Mesenchymal stem cell (in vitro differentiated cells and primary cell): ENCODE data around the gene MAPK8.

Experiments
- DNase-seq: peaks from one replicate; pipeline ENCODE4 v3.0.0-alpha.2; 2013
- H2AFZ ChIP-seq: one replicate; pipeline ENCODE4 v1.6.1; 2013; ENCODE audit warnings: low read depth, mild to moderate bottlenecking, control low read depth, inconsistent platforms, low read length, moderate library complexity
- H2AK5ac ChIP-seq: 2 replicates; pipeline ENCODE4 v1.6.1; 2013; ENCODE audit warnings: low read length, moderate library complexity, mild to moderate bottlenecking, inconsistent platforms; ENCODE audit not compliant: severe bottlenecking
- H2BK120ac ChIP-seq: one replicate; pipeline ENCODE4 v1.6.1; 2013; ENCODE audit warnings: low read depth, mild to moderate bottlenecking, inconsistent platforms, low read length, moderate library complexity
- H2BK12ac ChIP-seq, 2 experiments: one replicate each; pipeline ENCODE4 v1.6.1; 2013; ENCODE audit warnings: inconsistent platforms in 2 of 2, low read length in 2 of 2, mild to moderate bottlenecking in 2 of 2, moderate library complexity in 2 of 2, control low read depth in 1 of 2
- H2BK15ac ChIP-seq: one replicate; pipeline ENCODE4 v1.6.1; 2013; ENCODE audit warnings: mild to moderate bottlenecking, low read depth, inconsistent platforms; ENCODE audit not compliant: poor library complexity, severe bottlenecking
- H2BK5ac ChIP-seq: 2 replicates; pipeline ENCODE4 v1.6.1; 2013; ENCODE audit warnings: low read depth, mild to moderate bottlenecking, low read length, control low read depth, inconsistent platforms; ENCODE audit not compliant: poor library complexity, severe bottlenecking
- H3K14ac ChIP-seq, 2 experiments: one replicate each; pipeline ENCODE4 v1.6.1; 2013; ENCODE audit warnings: inconsistent platforms in 2 of 2, low read length in 2 of 2, control low read depth in 1 of 2, mild to moderate bottlenecking in 1 of 2, moderate library complexity in 1 of 2
- H3K18ac ChIP-seq, 2 experiments: one replicate each; pipeline ENCODE4 v1.6.1; 2013; ENCODE audit warnings: inconsistent platforms in 2 of 2, low read length in 2 of 2, control low read depth in 1 of 2, low read depth in 1 of 2, mild to moderate bottlenecking in 1 of 2
- H3K23ac ChIP-seq, 2 experiments: one replicate each; pipeline ENCODE4 v1.6.1; 2013; ENCODE audit warnings: inconsistent platforms in 2 of 2, low read length in 2 of 2, mild to moderate bottlenecking in 2 of 2, moderate library complexity in 2 of 2, control low read depth in 1 of 2
- H3K27ac ChIP-seq: 2 replicates; pipeline ENCODE4 v1.5.1; 2013; ENCODE audit warnings: mild to moderate bottlenecking, moderate library complexity, low read length, control low read depth, inconsistent platforms; ENCODE audit not compliant: poor library complexity, severe bottlenecking
- H3K27me3 ChIP-seq, 2 experiments: 2 replicates each; pipeline versions ENCODE4 v1.6.1 to v1.7.0; 2013; ENCODE audit warnings: low read length in 2 of 2, mild to moderate bottlenecking in 2 of 2, moderate library complexity in 2 of 2, control low read depth in 1 of 2, inconsistent platforms in 1 of 2; ENCODE audit not compliant: control insufficient read depth in 1 of 2, insufficient read depth in 1 of 2
- H3K36me3 ChIP-seq, 2 experiments: 2 replicates each; pipeline versions ENCODE4 v1.6.1 to v1.7.0; 2013; ENCODE audit warnings: low read length in 2 of 2, control low read depth in 1 of 2, inconsistent platforms in 1 of 2, low read depth in 1 of 2, mild to moderate bottlenecking in 1 of 2; ENCODE audit not compliant: insufficient read depth in 2 of 2, control insufficient read depth in 1 of 2
- H3K4ac ChIP-seq, 2 experiments: one replicate each; pipeline ENCODE4 v1.6.1; 2013; ENCODE audit warnings: inconsistent platforms in 2 of 2, low read length in 2 of 2, mild to moderate bottlenecking in 2 of 2, moderate library complexity in 2 of 2, control low read depth in 1 of 2, low read depth in 1 of 2
- H3K4me1 ChIP-seq: 2 replicates; pipeline ENCODE4 v1.6.1; 2013; ENCODE audit warnings: low read depth, low read length, control low read depth; ENCODE audit not compliant: control insufficient read depth, insufficient read depth
- H3K4me2 ChIP-seq: 2 replicates; pipeline ENCODE4 v1.6.1; 2013; ENCODE audit warnings: low read length, mild to moderate bottlenecking, inconsistent platforms; ENCODE audit not compliant: poor library complexity, severe bottlenecking
- H3K4me3 ChIP-seq, 2 experiments: 2 replicates each; pipeline versions ENCODE4 v1.5.1 to v1.7.0; 2013; ENCODE audit warnings: low read length in 2 of 2, mild to moderate bottlenecking in 2 of 2, control low read depth in 1 of 2, low read depth in 1 of 2; ENCODE audit not compliant: insufficient read depth in 1 of 2
- H3K79me1 ChIP-seq: replicated peaks from 2 replicates; pipeline ENCODE4 v1.6.1; 2013; ENCODE audit warnings: mild to moderate bottlenecking, control low read depth, low read length, inconsistent platforms; ENCODE audit not compliant: poor library complexity, severe bottlenecking
- H3K9ac ChIP-seq: 2 replicates; pipeline ENCODE4 v1.7.0; 2013; ENCODE audit warnings: mild to moderate bottlenecking, low read length, moderate library complexity
- H3K9me3 ChIP-seq: 2 replicates; pipeline ENCODE4 v1.7.0; 2013; ENCODE audit warnings: mild to moderate bottlenecking, low read length; ENCODE audit not compliant: control insufficient read depth
- H4K8ac ChIP-seq: one replicate; pipeline ENCODE4 v1.6.1; 2013; ENCODE audit warnings: inconsistent platforms, mild to moderate bottlenecking, low read length, moderate library complexity
- H4K91ac ChIP-seq: one replicate; pipeline ENCODE4 v1.6.1; 2013; ENCODE audit warnings: mild to moderate bottlenecking, low read length, inconsistent platforms
- WGBS: methylation state at CpG from one replicate; pipeline ENCODE4 v1.1.7; 2013; ENCODE audit warnings: mixed read lengths; 5-methylcytosine and 5-hydroxymethylcytosine counted together

MAPK8 gene

GRCh38 chr10:48324580-48324979 lies 18.1 kb downstream of the MAPK8 start:
- Histone ChIP-seq H3K9me3 (no peaks in the 10 kb centered on the region), H3K9ac (no peak overlapping the region), H3K14ac (no peak overlapping the region), H4K91ac (no peak overlapping the region), H2BK15ac (no peak overlapping the region), H3K27me3 (no peaks in the 10 kb centered on the region), H2AFZ (no peak overlapping the region), H2BK120ac (no peak overlapping the region), H3K36me3 (no peaks in the 10 kb centered on the region), H3K18ac (no peak overlapping the region), H3K4me1 (no peaks in the 10 kb centered on the region), H3K4me3 (no peak overlapping the region), H2BK12ac (no peak overlapping the region), H2AK5ac (no peak overlapping the region), H3K79me1 (peaks cover 15% of the 10 kb centered on the region), H3K4me2 (no peak overlapping the region), H3K23ac (no peak overlapping the region), H3K27ac (no peak overlapping the region), H3K4ac (no peak overlapping the region), H4K8ac (no peak overlapping the region), H2BK5ac (no peak overlapping the region)
- no peak for DNase-seq
- 100% methylated on average over 1 of the region's 2 CpGs for WGBS

DNA sequence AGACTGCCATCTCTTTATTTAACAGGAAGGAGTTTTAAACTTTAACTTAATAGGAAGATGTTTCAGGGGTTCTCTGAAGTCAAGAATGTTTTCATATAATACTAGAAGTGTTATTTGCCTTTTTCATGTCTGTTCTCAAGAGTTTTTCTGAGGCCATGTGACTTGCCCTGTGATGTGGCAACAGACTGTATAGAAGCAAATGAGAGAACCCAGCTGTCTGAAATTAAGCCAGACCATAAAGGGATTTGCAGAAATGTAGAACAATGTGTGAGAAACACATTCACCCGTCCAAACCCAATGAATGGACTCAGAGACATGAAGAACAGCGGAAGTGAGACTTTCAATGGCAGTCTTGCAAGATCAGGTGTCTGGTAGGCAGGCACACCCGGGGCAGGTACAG lies 23.8 kb downstream of the MAPK8 start:
- Histone ChIP-seq H3K4me3 (no peak overlapping the region), H2AK5ac (no peak overlapping the region), H3K27me3 (no peaks in the 10 kb centered on the region), H3K14ac (no peak overlapping the region), H2BK15ac (no peak overlapping the region), H3K4me2 (no peak overlapping the region), H3K36me3 (peaks cover 6 to 15% of the 10 kb centered on the region in 2 experiments), H3K9ac (no peak overlapping the region), H2AFZ (no peak overlapping the region), H3K79me1 (peaks cover 33% of the 10 kb centered on the region), H3K9me3 (peaks cover 5% of the 10 kb centered on the region), H3K4me1 (peaks cover 2% of the 10 kb centered on the region), H3K18ac (no peak overlapping the region), H2BK12ac (no peak overlapping the region), H4K91ac (no peak overlapping the region), H2BK120ac (no peak overlapping the region), H4K8ac (peak overlapping the region; percentile 49), H3K27ac (no peak overlapping the region), H2BK5ac (no peak overlapping the region), H3K23ac (no peak overlapping the region), H3K4ac (no peak overlapping the region)
- 97% methylated on average over 3 of the region's 3 CpGs for WGBS
- DNase-seq, result peak; percentile 36

DNA sequence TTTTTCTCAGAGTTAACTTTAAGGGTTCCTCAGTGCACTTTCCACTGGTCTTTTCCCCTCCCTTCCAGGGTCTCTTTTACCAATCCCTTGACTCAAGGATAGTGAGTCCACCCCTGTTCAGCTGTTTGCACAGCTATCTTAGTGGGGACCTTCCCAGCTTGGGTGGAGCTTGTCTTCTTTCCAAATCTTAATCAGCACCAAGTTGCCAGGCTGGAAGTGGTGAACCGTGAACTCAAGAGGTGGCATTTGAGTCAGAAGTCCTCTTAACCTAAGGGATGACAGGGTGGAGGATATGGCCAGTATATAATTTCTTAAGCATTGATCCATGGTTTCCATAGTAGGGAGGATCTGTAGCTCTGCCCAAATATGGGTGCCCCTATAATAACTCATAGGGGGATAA lies 25.0 kb downstream of the MAPK8 start:
- Histone ChIP-seq H3K4ac (no peak overlapping the region), H3K4me2 (no peak overlapping the region), H3K9ac (no peak overlapping the region), H2BK12ac (no peak overlapping the region), H3K4me3 (no peak overlapping the region), H3K9me3 (peaks cover 5% of the 10 kb centered on the region), H3K14ac (no peak overlapping the region), H3K18ac (no peak overlapping the region), H4K8ac (no peak overlapping the region), H2AK5ac (no peak overlapping the region), H3K36me3 (peaks cover 6 to 15% of the 10 kb centered on the region in 2 experiments), H2BK15ac (no peak overlapping the region), H2BK120ac (no peak overlapping the region), H2AFZ (no peak overlapping the region), H3K23ac (no peak overlapping the region), H3K79me1 (peaks cover 31% of the 10 kb centered on the region), H3K27me3 (no peaks in the 10 kb centered on the region), H4K91ac (no peak overlapping the region), H3K27ac (no peak overlapping the region), H3K4me1 (peaks cover 2% of the 10 kb centered on the region), H2BK5ac (no peak overlapping the region)
- WGBS, result 92% methylated on average over 1 of the region's 1 CpG
- DNase-seq, result no peak

GRCh38 chr10:48332166-48332870 lies 25.8 kb downstream of the MAPK8 start:
- Histone ChIP-seq H2BK12ac (no peak overlapping the region), H2BK15ac (no peak overlapping the region), H4K91ac (no peak overlapping the region), H4K8ac (no peak overlapping the region), H3K4me3 (no peak overlapping the region), H2AK5ac (no peak overlapping the region), H3K9me3 (peaks cover 5% of the 10 kb centered on the region), H3K18ac (no peak overlapping the region), H3K27me3 (no peaks in the 10 kb centered on the region), H3K36me3 (peaks cover 6 to 15% of the 10 kb centered on the region in 2 experiments), H3K4me1 (peaks cover 2% of the 10 kb centered on the region), H3K79me1 (peaks cover 33% of the 10 kb centered on the region), H3K4me2 (no peak overlapping the region), H3K4ac (no peak overlapping the region), H2AFZ (no peak overlapping the region), H3K23ac (no peak overlapping the region), H3K9ac (no peak overlapping the region), H2BK5ac (no peak overlapping the region), H2BK120ac (no peak overlapping the region), H3K14ac (no peak overlapping the region), H3K27ac (no peak overlapping the region)
- DNase-seq, result no peak
- WGBS, result 100% methylated on average over 4 of the region's 5 CpGs
